Measurements from ENCODE around the gene OR7D4. TPM values are rescaled to one million over a fixed set of nuclear protein-coding genes. Genes with fewer than 3 reads are reported as not detected.
A peak's percentile ranks its signal among the peaks of the same experiment; 100 is the strongest.
"Not testable (repeated sequence)": the region's sequence is repeated elsewhere in the genome, so short reads cannot be mapped to it uniquely, and the experiment has no call there.

OR7D4 gene
- total RNA-seq, 1 experiment from 2014 or later: not detected

DNA sequence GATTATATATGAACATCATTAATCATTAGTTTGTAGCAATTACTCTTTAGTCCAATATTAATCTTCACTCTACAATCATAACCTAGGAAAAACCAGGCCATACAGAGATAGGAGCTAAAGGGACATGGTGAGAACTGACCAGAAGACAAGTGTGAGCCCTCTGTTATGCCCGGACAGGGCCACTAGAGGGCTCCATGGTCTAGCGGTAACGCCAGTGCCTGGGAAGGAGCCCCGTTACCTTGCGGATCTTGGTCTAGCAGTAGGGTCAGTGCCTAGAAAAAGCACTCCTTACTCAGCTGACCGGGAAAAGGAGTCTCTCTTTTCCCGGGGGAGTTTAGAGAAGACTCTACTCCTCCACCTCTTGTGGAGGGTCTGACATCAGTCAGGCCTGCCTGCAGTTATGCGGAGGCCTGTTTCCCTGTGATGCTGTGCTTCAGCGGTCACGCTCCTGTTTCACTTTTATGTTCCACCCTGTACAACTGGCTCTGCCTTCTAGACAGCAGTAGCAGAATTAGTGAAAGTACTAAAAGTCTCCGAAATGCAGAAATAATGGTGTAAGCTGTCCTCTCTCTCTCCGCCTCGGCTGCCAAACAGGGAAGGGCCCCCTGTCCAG, 13.8 kb downstream of the OR7D4 start:
- DNase-seq (ENCODE audit: low spot score) (peak; percentile 79), ATAC-seq (peak; percentile 73)
- CTCF ChIA-PET: interaction anchor here (0.6 to 1.7 kb wide), 7 partner anchors 10 to 692 kb away, joined by 3 to 11 read pairs (median 4); partner anchors contain the start of gene ZNF266
- no peaks in the 10 kb centered on the region for H3K4me1 Mint-ChIP-seq
- H3K27ac Mint-ChIP-seq: no peak overlapping the region
- H3K4me3 Mint-ChIP-seq: no peak overlapping the region
- H3K36me3 Mint-ChIP-seq: peaks cover 22% of the 10 kb centered on the region
- H3K27me3 Mint-ChIP-seq (ENCODE audit: low read depth): peaks cover 7% of the 10 kb centered on the region; the same call in 1 of the 2 replicates
- H3K9me3 Mint-ChIP-seq: peaks cover 40% of the 10 kb centered on the region
- POLR2A ChIA-PET: no interaction called here
- no peak for TF ChIP-seq TEAD4 (CRISPR knock-in tag; IDR thresholded peaks at IDR 0.05)
- TF ChIP-seq, protein P1, sequence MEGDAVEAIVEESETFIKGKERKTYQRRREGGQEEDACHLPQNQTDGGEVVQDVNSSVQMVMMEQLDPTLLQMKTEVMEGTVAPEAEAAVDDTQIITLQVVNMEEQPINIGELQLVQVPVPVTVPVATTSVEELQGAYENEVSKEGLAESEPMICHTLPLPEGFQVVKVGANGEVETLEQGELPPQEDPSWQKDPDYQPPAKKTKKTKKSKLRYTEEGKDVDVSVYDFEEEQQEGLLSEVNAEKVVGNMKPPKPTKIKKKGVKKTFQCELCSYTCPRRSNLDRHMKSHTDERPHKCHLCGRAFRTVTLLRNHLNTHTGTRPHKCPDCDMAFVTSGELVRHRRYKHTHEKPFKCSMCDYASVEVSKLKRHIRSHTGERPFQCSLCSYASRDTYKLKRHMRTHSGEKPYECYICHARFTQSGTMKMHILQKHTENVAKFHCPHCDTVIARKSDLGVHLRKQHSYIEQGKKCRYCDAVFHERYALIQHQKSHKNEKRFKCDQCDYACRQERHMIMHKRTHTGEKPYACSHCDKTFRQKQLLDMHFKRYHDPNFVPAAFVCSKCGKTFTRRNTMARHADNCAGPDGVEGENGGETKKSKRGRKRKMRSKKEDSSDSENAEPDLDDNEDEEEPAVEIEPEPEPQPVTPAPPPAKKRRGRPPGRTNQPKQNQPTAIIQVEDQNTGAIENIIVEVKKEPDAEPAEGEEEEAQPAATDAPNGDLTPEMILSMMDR (IDR thresholded peaks at IDR 0.05): peak; percentile 57

DNA sequence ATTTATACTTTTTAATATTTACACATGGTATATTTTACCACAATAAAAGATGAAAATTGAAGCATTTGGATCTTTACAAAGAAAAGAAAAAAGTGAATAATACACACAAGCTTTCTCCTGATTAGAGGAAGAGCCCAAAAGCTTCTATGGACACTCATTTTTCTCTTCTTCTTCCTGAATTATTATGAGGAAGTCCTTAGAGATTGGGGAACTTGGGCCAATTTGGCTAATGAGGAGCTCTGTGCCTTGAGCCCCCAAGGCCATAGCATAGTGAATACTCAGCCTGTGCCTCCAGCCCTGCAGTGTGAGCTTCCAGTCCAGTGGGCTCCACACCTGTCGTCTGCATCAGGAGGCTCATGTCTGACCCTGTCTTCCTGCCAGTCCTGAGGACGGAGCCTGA, 21.3 kb downstream of the OR7D4 start:
- H3K4me3 Mint-ChIP-seq; DNase-seq (ENCODE audit: low spot score); POLR2A ChIA-PET; ATAC-seq; H3K4me1 Mint-ChIP-seq; CTCF ChIA-PET; H3K27ac Mint-ChIP-seq: not testable (repeated sequence)
- Mint-ChIP-seq H3K36me3 (peaks cover 29% of the 10 kb centered on the region), H3K27me3 (ENCODE audit: low read depth) (peaks cover 19% of the 10 kb centered on the region), H3K9me3 (peaks cover 59% of the 10 kb centered on the region)

DNA sequence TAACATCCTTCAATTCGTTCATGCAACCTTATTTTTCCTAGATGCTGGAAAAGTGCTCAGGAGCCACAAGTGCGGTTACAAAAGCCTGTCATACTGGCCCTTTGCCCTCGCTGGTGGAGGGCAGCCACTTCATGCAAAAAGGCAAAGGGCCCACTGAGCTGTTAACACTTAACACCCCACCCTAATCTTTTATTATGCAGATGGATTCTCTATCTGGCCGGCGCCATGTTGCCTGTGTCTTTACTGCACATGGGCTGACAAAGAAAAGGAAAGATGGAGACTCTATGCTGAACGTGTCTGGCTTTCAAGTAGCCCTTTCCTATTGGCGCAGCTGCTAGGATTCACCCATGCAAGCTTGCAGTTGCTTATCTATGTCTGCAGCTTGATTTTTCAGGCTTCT, 29.9 kb downstream of the OR7D4 start:
- no peak for DNase-seq (ENCODE audit: low spot score)
- TF ChIP-seq ELF4 (CRISPR knock-in tag; IDR thresholded peaks at IDR 0.05; ENCODE audit: low read depth) (no peak), JUN (CRISPR knock-in tag; IDR thresholded peaks at IDR 0.05) (no peak), ESRRA (CRISPR knock-in tag; IDR thresholded peaks at IDR 0.05; ENCODE audit: borderline replicate concordance) (no peak), SOX15 (CRISPR knock-in tag; IDR thresholded peaks at IDR 0.05) (no peak), GABPB1 (CRISPR knock-in tag; IDR thresholded peaks at IDR 0.05) (no peak), ZNF396 (CRISPR knock-in tag; IDR thresholded peaks at IDR 0.05; ENCODE audit: borderline replicate concordance) (no peak), NR3C1 (CRISPR knock-in tag; conservative IDR thresholded peaks at IDR 0.05; ENCODE audit: low read depth) (no peak), TEAD4 (CRISPR knock-in tag; IDR thresholded peaks at IDR 0.05) (no peak)
- TF ChIP-seq, protein P2, sequence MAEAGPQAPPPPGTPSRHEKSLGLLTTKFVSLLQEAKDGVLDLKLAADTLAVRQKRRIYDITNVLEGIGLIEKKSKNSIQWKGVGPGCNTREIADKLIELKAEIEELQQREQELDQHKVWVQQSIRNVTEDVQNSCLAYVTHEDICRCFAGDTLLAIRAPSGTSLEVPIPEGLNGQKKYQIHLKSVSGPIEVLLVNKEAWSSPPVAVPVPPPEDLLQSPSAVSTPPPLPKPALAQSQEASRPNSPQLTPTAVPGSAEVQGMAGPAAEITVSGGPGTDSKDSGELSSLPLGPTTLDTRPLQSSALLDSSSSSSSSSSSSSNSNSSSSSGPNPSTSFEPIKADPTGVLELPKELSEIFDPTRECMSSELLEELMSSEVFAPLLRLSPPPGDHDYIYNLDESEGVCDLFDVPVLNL (CRISPR knock-in tag; IDR thresholded peaks at IDR 0.05; ENCODE audit: borderline replicate concordance, low read depth): no peak
- TF ChIP-seq, protein P3, sequence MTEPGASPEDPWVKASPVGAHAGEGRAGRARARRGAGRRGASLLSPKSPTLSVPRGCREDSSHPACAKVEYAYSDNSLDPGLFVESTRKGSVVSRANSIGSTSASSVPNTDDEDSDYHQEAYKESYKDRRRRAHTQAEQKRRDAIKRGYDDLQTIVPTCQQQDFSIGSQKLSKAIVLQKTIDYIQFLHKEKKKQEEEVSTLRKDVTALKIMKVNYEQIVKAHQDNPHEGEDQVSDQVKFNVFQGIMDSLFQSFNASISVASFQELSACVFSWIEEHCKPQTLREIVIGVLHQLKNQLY (CRISPR knock-in tag; IDR thresholded peaks at IDR 0.05): no peak
- TF ChIP-seq, protein P4, sequence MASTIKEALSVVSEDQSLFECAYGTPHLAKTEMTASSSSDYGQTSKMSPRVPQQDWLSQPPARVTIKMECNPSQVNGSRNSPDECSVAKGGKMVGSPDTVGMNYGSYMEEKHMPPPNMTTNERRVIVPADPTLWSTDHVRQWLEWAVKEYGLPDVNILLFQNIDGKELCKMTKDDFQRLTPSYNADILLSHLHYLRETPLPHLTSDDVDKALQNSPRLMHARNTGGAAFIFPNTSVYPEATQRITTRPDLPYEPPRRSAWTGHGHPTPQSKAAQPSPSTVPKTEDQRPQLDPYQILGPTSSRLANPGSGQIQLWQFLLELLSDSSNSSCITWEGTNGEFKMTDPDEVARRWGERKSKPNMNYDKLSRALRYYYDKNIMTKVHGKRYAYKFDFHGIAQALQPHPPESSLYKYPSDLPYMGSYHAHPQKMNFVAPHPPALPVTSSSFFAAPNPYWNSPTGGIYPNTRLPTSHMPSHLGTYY (CRISPR knock-in tag; IDR thresholded peaks at IDR 0.05): no peak
- H3K4me3 Mint-ChIP-seq: no peak overlapping the region
- peak; percentile 56 for ATAC-seq
- ChIA-PET CTCF (interaction anchor here (0.7 to 1.0 kb wide), 2 partner anchors 242 to 308 kb away, joined by 3 read pairs; no protein-coding TSS in a partner anchor), POLR2A (no interaction called here)
- H3K27ac Mint-ChIP-seq: no peak overlapping the region
- H3K9me3 Mint-ChIP-seq: peaks cover 80% of the 10 kb centered on the region
- peaks cover 34% of the 10 kb centered on the region for H3K27me3 Mint-ChIP-seq (ENCODE audit: low read depth)
- peaks cover 9% of the 10 kb centered on the region; the same call in 1 of the 2 replicates for H3K4me1 Mint-ChIP-seq
- peaks cover 43% of the 10 kb centered on the region for H3K36me3 Mint-ChIP-seq

DNA sequence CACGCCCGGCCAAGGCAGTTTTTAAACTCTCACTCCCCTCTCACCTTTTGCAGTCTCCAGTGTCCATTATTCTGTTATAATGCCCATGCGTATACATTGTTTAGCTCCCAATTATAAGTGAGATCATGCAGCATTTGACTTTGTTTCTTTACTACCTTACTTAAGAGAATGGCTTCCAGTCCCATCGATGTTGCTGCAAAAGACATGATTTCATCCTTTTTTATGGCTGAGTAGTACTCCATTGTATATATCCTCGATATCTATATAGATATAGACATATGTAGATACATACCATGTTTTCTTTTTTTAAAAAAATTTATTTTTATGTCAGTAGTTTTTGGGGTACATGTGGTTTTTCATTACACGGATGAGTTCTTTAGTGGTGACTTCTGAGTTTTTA, 32.2 kb downstream of the OR7D4 start:
- CTCF ChIA-PET: no interaction called here
- TF ChIP-seq SMAD3 (CRISPR knock-in tag; IDR thresholded peaks at IDR 0.05; ENCODE audit: borderline replicate concordance): no peak
- TF ChIP-seq, protein P1 (IDR thresholded peaks at IDR 0.05): no peak
- TF ChIP-seq PRRX2 (CRISPR knock-in tag; IDR thresholded peaks at IDR 0.05): no peak
- no peak for TF ChIP-seq FOXJ3 (CRISPR knock-in tag; IDR thresholded peaks at IDR 0.05; ENCODE audit: borderline replicate concordance)
- no peak for TF ChIP-seq KAT7 (CRISPR knock-in tag; IDR thresholded peaks at IDR 0.05; ENCODE audit: borderline replicate concordance)
- TF ChIP-seq, protein P5, sequence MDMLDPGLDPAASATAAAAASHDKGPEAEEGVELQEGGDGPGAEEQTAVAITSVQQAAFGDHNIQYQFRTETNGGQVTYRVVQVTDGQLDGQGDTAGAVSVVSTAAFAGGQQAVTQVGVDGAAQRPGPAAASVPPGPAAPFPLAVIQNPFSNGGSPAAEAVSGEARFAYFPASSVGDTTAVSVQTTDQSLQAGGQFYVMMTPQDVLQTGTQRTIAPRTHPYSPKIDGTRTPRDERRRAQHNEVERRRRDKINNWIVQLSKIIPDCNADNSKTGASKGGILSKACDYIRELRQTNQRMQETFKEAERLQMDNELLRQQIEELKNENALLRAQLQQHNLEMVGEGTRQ (CRISPR knock-in tag; IDR thresholded peaks at IDR 0.05): no peak
- TF ChIP-seq CBFB (CRISPR knock-in tag; IDR thresholded peaks at IDR 0.05; ENCODE audit: low read depth): no peak
- TF ChIP-seq TP53 (CRISPR knock-in tag; IDR thresholded peaks at IDR 0.05): no peak
- TF ChIP-seq, protein P6, sequence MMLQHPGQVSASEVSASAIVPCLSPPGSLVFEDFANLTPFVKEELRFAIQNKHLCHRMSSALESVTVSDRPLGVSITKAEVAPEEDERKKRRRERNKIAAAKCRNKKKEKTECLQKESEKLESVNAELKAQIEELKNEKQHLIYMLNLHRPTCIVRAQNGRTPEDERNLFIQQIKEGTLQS (CRISPR knock-in tag; conservative IDR thresholded peaks at IDR 0.05): no peak

More for the DNA sequence above, 32.2 kb downstream of the OR7D4 start:
- peaks cover 66% of the 10 kb centered on the region for H3K9me3 Mint-ChIP-seq
- DNase-seq (ENCODE audit: low spot score) (no peak), ATAC-seq (no peak)
- no peak overlapping the region for H3K4me3 Mint-ChIP-seq
- H3K27ac Mint-ChIP-seq: no peak overlapping the region
- POLR2A ChIA-PET: no interaction called here
- peaks cover 9% of the 10 kb centered on the region; the same call in 1 of the 2 replicates for H3K4me1 Mint-ChIP-seq
- H3K36me3 Mint-ChIP-seq: peaks cover 34% of the 10 kb centered on the region
- H3K27me3 Mint-ChIP-seq (ENCODE audit: low read depth): peaks cover 22% of the 10 kb centered on the region

Measured in WTC11 (cell line).